Measurements from ENCODE around the gene TSNAXIP1.

The TSNAXIP1 gene

GRCh38 chr16:67760206-67760955 lies 46.3 kb upstream of the TSNAXIP1 start:
- Histone ChIP-seq H3K27ac (ENCODE audit: low read depth, low read length) (no peak overlapping the region), H3K79me2 (ENCODE audit: insufficient read depth, low read length) (no peaks in the 10 kb centered on the region), H3F3A (ENCODE audit: insufficient read depth) (no peaks in the 10 kb centered on the region), H2AFZ (ENCODE audit: low read depth, low read length, severe bottlenecking) (no peak overlapping the region), H3K9me3 (ENCODE audit: insufficient read depth, low read length) (no peaks in the 10 kb centered on the region), H3K4me3 (ENCODE audit: insufficient read depth, low read length, poor library complexity, severe bottlenecking) (no peak overlapping the region), H3K9me2 (replicated peaks; ENCODE audit: insufficient read depth, low read length) (no peaks in the 10 kb centered on the region), H3K36me3 (ENCODE audit: low read length) (no peaks in the 10 kb centered on the region), H3K4me2 (ENCODE audit: low read depth, low read length, poor library complexity, severe bottlenecking) (no peak overlapping the region), H3K9ac (ENCODE audit: low read length) (no peak overlapping the region), H4K20me1 (ENCODE audit: low read depth, low read length) (no peaks in the 10 kb centered on the region), H3K27me3 (ENCODE audit: low read length) (no peaks in the 10 kb centered on the region)
- TF ChIP-seq EZH2phosphoT487 (conservative IDR thresholded peaks at IDR 0.05; ENCODE audit: low read length): no peak
- TF ChIP-seq, protein P1, sequence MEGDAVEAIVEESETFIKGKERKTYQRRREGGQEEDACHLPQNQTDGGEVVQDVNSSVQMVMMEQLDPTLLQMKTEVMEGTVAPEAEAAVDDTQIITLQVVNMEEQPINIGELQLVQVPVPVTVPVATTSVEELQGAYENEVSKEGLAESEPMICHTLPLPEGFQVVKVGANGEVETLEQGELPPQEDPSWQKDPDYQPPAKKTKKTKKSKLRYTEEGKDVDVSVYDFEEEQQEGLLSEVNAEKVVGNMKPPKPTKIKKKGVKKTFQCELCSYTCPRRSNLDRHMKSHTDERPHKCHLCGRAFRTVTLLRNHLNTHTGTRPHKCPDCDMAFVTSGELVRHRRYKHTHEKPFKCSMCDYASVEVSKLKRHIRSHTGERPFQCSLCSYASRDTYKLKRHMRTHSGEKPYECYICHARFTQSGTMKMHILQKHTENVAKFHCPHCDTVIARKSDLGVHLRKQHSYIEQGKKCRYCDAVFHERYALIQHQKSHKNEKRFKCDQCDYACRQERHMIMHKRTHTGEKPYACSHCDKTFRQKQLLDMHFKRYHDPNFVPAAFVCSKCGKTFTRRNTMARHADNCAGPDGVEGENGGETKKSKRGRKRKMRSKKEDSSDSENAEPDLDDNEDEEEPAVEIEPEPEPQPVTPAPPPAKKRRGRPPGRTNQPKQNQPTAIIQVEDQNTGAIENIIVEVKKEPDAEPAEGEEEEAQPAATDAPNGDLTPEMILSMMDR (IDR thresholded peaks at IDR 0.05; ENCODE audit: insufficient read depth, low read length, poor library complexity, severe bottlenecking): no peak

GRCh38 chr16:67760956-67761230 lies 45.8 kb upstream of the TSNAXIP1 start:
- H3K36me3 ChIP-seq (ENCODE audit: low read length): no peaks in the 10 kb centered on the region
- no peak overlapping the region for H3K4me3 ChIP-seq (ENCODE audit: insufficient read depth, low read length, poor library complexity, severe bottlenecking)
- TF ChIP-seq, protein P1 (IDR thresholded peaks at IDR 0.05; ENCODE audit: insufficient read depth, low read length, poor library complexity, severe bottlenecking): no peak
- no peak for TF ChIP-seq EZH2phosphoT487 (conservative IDR thresholded peaks at IDR 0.05; ENCODE audit: low read length)
- no peak overlapping the region for H3K4me2 ChIP-seq (ENCODE audit: low read depth, low read length, poor library complexity, severe bottlenecking)
- no peaks in the 10 kb centered on the region for H3F3A ChIP-seq (ENCODE audit: insufficient read depth)
- H3K9me3 ChIP-seq (ENCODE audit: insufficient read depth, low read length): no peaks in the 10 kb centered on the region
- H3K9me2 ChIP-seq (replicated peaks; ENCODE audit: insufficient read depth, low read length): no peaks in the 10 kb centered on the region
- H2AFZ ChIP-seq (ENCODE audit: low read depth, low read length, severe bottlenecking): no peak overlapping the region
- H3K79me2 ChIP-seq (ENCODE audit: insufficient read depth, low read length): no peaks in the 10 kb centered on the region
- no peak overlapping the region for H3K27ac ChIP-seq (ENCODE audit: low read depth, low read length)
- H3K27me3 ChIP-seq (ENCODE audit: low read length): no peaks in the 10 kb centered on the region
- no peaks in the 10 kb centered on the region for H4K20me1 ChIP-seq (ENCODE audit: low read depth, low read length)
- no peak overlapping the region for H3K9ac ChIP-seq (ENCODE audit: low read length)

- Histone ChIP-seq H2AFZ (ENCODE audit: low read depth, low read length, severe bottlenecking) (no peak overlapping the region), H3K4me2 (ENCODE audit: low read depth, low read length, poor library complexity, severe bottlenecking) (no peak overlapping the region), H3K79me2 (ENCODE audit: insufficient read depth, low read length) (no peaks in the 10 kb centered on the region), H4K20me1 (ENCODE audit: low read depth, low read length) (no peaks in the 10 kb centered on the region), H3K27me3 (ENCODE audit: low read length) (no peaks in the 10 kb centered on the region), H3K27ac (ENCODE audit: low read depth, low read length) (no peak overlapping the region), H3K9me2 (replicated peaks; ENCODE audit: insufficient read depth, low read length) (no peaks in the 10 kb centered on the region), H3F3A (ENCODE audit: insufficient read depth) (no peaks in the 10 kb centered on the region), H3K36me3 (ENCODE audit: low read length) (no peaks in the 10 kb centered on the region), H3K9ac (ENCODE audit: low read length) (no peak overlapping the region), H3K4me3 (ENCODE audit: insufficient read depth, low read length, poor library complexity, severe bottlenecking) (no peak overlapping the region), H3K9me3 (ENCODE audit: insufficient read depth, low read length) (no peaks in the 10 kb centered on the region)
- no peak for TF ChIP-seq EZH2phosphoT487 (conservative IDR thresholded peaks at IDR 0.05; ENCODE audit: low read length)
- TF ChIP-seq, protein P1 (IDR thresholded peaks at IDR 0.05; ENCODE audit: insufficient read depth, low read length, poor library complexity, severe bottlenecking): no peak
These were observed 44.8 kb upstream of the TSNAXIP1 start for GRCh38 chr16:67761924-67762323.
